OCI-M2 (cell line): Measurements from ENCODE around the gene COCH.
"Not testable (repeated sequence)": the region's sequence is repeated elsewhere in the genome, so short reads cannot be mapped to it uniquely, and the experiment has no call there.

Source experiments
- DNase-seq: peaks from one replicate; lab custom pipeline; 2025; ENCODE audit not compliant: unreplicated experiment; lab: John Stamatoyannopoulos, UW

The COCH gene

DNA sequence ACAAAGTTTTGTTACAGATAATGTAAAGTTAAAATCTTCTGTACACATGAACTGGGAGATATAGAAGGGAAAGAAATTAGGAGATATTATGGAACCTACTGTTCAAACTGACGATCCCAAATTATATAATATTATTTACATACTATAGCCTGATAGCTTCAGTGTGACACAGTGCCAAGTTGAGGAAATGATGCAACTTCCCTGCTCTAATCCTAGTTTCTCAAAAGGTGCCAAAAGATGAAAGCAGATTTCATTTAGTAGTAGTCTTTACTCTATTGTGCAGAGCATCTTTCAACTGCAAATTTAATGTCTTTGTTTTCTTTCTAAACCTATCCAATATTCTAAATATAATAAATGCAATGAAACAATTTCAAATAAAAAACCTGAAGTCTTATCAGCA is 46.9 kb downstream of the COCH start:
- no peak for DNase-seq

DNA sequence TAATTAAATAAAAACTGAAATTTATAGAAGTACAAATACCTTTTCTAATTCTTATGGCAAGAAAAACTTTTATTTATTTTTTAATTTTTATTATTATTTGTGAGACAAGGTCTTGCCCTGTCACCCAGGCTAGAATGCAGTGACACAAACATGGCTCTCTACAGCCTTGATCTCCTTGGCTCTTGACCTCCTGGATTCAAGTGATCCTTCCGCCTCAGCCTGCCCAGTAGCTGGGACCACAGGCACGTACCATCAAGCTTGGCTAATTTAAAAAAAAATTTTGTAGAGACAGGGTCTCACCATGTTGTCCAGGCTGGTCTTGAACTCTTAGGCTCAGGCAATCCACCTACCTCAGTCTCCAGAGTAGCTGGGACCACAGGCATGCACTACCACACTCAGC is 47.4 kb downstream of the COCH start:
- DNase-seq = no peak

DNA sequence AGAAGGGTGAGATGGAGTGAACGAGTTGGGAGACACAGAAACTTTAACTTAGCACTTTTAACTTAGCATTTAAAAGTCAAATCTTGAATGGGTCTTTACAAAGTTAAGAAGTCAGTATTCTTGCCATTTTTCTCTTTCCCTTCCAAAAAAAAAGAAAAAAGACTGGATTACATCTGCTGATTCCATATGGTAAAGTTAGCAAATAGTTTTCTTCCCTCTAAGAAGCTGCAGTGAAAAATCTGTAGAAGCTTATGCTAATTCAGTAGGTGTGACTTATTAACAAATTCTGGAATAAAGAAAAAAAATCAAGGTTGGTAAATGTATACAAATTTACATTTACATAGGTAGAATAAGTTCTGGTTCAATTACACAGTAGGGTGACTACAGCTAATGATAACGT is 50.9 kb downstream of the COCH start:
- DNase-seq = no peak

DNA sequence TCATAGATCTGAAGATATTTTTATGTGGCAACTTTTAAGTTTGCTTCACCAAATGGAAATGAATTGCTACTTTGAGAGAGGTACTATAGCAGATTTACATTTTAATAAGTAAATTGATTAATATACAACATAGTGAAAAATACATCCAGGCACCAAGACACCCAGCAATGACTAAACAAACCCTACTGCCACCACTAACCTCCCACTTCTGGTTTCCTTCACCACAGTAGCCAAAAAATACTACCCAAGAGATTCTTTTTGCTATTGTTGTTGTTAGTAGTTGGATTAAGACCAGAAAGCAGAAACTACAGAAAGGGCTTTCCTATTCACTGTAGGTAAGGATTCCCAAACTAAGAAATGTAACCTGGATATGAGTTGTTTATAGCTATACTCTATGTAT is 54.1 kb downstream of the COCH start:
- DNase-seq = no peak

DNA sequence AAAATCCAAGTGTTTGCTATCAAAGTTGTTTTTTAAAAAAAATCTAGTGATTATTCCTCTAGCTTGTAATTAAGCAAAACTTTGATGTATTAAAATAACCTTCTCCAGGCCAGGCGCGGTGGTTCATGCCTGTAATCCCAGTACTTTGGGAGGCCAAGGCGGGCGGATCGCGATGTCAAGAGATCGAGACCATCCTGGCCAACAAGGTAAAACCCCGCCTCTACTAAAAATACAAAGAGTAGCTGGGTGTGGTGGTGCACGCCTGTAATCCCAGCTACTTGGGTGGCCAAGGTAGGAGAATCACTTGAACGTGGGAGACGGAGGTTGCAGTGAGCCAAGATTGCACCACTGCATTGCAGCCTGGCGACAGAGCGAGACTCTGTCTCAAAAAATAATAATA is 59.6 kb downstream of the COCH start:
- DNase-seq = not testable (repeated sequence)

DNA sequence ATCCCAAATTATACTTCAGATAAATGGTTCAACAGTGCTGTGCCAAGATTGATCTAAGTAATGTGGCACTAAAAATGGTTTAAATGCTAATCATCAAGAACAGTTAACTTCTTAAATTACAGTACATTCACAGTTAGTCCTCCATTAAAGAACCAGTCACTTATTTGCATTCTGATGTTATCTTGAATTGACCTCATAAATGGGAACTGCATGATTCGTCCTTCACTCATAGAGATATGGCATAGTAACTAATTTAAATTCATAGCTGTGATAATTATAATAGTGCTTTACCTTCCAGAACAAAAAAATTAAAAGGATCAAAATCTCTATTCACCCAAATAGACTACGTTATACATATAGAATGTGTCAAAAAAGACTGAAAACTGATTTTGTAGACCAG is 61.1 kb downstream of the COCH start:
- DNase-seq = no peak

DNA sequence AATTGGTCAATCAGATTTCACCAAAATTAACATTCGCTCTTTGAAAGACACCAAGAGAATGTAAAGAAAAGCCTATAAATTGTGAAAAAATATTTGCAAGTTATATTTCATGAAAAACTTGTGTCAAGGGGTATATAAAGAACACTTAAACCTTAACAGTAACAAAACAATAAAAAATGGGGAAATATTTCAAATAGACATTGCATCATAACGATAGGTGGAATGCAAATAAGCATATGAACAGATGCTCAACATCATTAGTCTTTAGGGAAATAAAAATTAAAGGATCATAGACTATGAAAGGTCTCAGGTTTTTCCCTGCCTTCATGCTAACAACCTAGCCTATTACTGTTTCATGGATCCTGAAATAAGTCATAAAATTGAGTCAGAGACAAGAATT is 64.3 kb downstream of the COCH start:
- DNase-seq = no peak
